ENCODE data around the gene CDYL. TPM values are rescaled to one million over a fixed set of nuclear protein-coding genes. Genes with fewer than 3 reads are reported as not detected.
"Not testable (repeated sequence)": the region's sequence is repeated elsewhere in the genome, so short reads cannot be mapped to it uniquely, and the experiment has no call there.

Gene CDYL
- polyA plus RNA-seq, 4 donors: 6.2 to 15.4 (median 7.4) TPM

DNA sequence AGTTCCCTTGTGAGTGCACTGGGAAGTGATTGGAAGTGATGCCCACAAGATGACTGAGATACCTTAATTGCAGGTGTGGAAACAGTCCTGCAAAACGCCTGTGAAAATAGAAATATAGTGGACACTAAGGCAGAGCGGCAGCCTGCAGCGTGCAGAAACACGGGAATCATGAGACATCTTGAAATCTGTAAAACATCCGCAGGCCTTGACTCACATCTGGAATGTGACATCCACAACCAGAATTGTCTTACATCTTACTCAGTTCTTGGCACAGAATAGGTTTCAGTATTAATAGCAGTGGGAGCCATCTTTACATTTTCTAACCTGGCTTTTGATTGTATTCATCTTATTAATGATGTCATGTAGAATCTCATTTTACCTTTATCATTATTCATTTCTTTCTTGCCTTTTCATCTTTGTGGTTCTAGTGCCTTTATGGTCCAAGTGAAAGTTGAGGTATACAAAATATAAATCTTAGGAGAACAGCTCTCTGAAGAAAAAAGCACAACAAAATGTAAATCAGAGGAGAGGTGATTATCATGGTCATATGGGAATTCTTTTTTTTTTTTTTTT is 44.6 kb downstream of the CDYL start:
- 73 to 79% (median 76%) methylated on average over 5 of the region's 5 CpGs for WGBS, 3 donors
- Histone ChIP-seq H3K4me3 (ENCODE audit: low read depth in 1 of 3, low read length in 3 of 3) (no peak overlapping the region), H3K9me3 (ENCODE audit: control insufficient read depth in 2 of 2, insufficient read depth in 1 of 2, low read depth in 1 of 2, low read length in 1 of 2) (peaks cover 0 to 7% of the 10 kb centered on the region in 2 donors), H3K27ac (ENCODE audit: low read depth in 1 of 3, low read length in 2 of 3) (no peak overlapping the region), H3K4me1 (ENCODE audit: control insufficient read depth in 3 of 3, insufficient read depth in 2 of 3, low read depth in 1 of 3, low read length in 2 of 3) (no peaks in the 10 kb centered on the region), H3K36me3 (ENCODE audit: control insufficient read depth in 3 of 3, insufficient read depth in 2 of 3, low read depth in 1 of 3, low read length in 3 of 3) (no peaks in the 10 kb centered on the region), H3K27me3 (ENCODE audit: control insufficient read depth in 3 of 3, insufficient read depth in 3 of 3, low read length in 3 of 3) (no peaks in the 10 kb centered on the region)
- DNase-seq: no peak
- no peak for FAIRE-seq

DNA sequence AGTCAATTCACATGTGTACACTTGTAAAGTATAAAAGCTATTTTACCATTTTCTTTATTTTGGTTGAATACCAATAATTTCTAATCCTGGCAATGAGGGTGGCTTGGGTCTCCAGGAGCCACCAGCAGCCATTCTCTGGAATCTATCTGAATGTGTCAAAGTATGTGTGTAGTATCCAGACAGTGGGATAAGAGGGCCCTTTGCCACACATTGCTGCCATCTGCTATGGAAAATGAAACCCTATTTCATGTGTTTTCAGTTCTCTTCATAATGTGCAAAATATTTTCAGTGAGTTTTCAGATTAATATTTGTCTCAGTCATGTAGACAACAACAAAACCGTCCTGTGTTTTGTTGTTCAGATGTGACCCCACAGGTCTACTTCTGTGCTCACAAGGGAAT is 46.3 kb downstream of the CDYL start:
- Histone ChIP-seq H3K4me3 (ENCODE audit: low read depth in 1 of 3, low read length in 3 of 3) (no peak overlapping the region), H3K4me1 (ENCODE audit: control insufficient read depth in 3 of 3, insufficient read depth in 2 of 3, low read depth in 1 of 3, low read length in 2 of 3) (no peaks in the 10 kb centered on the region), H3K27me3 (ENCODE audit: control insufficient read depth in 3 of 3, insufficient read depth in 3 of 3, low read length in 3 of 3) (no peaks in the 10 kb centered on the region), H3K36me3 (ENCODE audit: control insufficient read depth in 3 of 3, insufficient read depth in 2 of 3, low read depth in 1 of 3, low read length in 3 of 3) (no peaks in the 10 kb centered on the region), H3K9me3 (ENCODE audit: control insufficient read depth in 2 of 2, insufficient read depth in 1 of 2, low read depth in 1 of 2, low read length in 1 of 2) (peaks cover 0 to 10% of the 10 kb centered on the region in 2 donors), H3K27ac (ENCODE audit: low read depth in 1 of 3, low read length in 2 of 3) (no peak overlapping the region)
- WGBS, 3 donors: 82 to 96% (median 90%) methylated on average over 1 of the region's 1 CpG
- FAIRE-seq (no peak), DNase-seq (no peak)

DNA sequence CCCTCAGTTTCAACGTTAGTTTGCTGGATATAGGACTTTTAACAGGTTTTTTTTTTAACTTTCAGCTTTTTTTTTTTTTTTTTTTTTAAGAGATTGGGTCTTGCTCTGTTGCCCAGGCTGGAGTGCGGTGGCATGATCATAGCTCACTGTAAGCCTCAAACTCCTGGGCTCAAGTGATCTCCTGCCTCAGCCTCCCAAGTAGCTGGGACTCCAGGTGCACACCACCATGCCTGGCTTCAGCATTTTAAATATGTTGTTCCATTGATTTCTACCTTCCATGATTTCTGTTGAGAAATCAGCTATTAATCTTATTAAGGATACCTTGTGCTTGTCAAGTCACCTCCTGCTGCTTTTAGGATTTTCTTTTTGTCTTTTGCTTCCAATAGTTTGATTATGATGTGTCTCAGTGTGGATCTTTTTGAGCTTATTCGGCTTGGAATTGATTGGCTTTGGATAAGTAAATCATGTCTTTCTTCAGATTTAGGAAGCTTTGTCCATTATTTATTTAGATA is 52.0 kb downstream of the CDYL start:
- H3K27ac ChIP-seq (ENCODE audit: low read depth in 1 of 3, low read length in 2 of 3): no peak overlapping the region
- H3K4me1 ChIP-seq (ENCODE audit: control insufficient read depth in 3 of 3, insufficient read depth in 2 of 3, low read depth in 1 of 3, low read length in 2 of 3): no peaks in the 10 kb centered on the region
- FAIRE-seq (no peak), DNase-seq (no peak)
- H3K27me3 ChIP-seq (ENCODE audit: control insufficient read depth in 3 of 3, insufficient read depth in 3 of 3, low read length in 3 of 3): no peaks in the 10 kb centered on the region
- H3K4me3 ChIP-seq (ENCODE audit: low read depth in 1 of 3, low read length in 3 of 3): no peak overlapping the region
- peaks cover 2 to 22% of the 10 kb centered on the region in 2 donors for H3K9me3 ChIP-seq (ENCODE audit: control insufficient read depth in 2 of 2, insufficient read depth in 1 of 2, low read depth in 1 of 2, low read length in 1 of 2)
- no peaks in the 10 kb centered on the region for H3K36me3 ChIP-seq (ENCODE audit: control insufficient read depth in 3 of 3, insufficient read depth in 2 of 3, low read depth in 1 of 3, low read length in 3 of 3)
- 92 to 97% (median 96%) methylated on average over 3 of the region's 3 CpGs for WGBS, 3 donors

DNA sequence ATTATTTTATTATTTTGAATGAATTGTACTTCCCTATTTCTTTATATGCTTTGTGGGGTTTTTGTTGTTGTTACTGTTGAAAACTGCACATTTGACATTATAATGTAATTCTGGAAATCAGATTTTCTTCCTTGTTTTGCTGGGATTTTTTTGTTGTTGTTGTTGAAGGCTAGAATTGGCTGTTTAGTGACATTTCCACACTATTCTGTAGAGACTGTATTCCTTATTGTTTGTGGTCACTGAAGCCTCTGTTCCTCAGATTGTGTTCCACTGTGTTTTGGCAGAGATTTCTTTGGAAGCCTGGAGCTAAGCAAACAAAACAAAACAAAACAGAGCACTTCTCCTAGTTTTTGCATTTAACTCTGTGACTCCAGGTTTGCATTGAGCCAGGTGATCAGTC is 52.9 kb downstream of the CDYL start:
- Histone ChIP-seq H3K9me3 (ENCODE audit: control insufficient read depth in 2 of 2, insufficient read depth in 1 of 2, low read depth in 1 of 2, low read length in 1 of 2) (peaks cover 2 to 22% of the 10 kb centered on the region in 2 donors), H3K36me3 (ENCODE audit: control insufficient read depth in 3 of 3, insufficient read depth in 2 of 3, low read depth in 1 of 3, low read length in 3 of 3) (no peaks in the 10 kb centered on the region), H3K4me1 (ENCODE audit: control insufficient read depth in 3 of 3, insufficient read depth in 2 of 3, low read depth in 1 of 3, low read length in 2 of 3) (no peaks in the 10 kb centered on the region), H3K4me3 (ENCODE audit: low read depth in 1 of 3, low read length in 3 of 3) (no peak overlapping the region), H3K27ac (ENCODE audit: low read depth in 1 of 3, low read length in 2 of 3) (no peak overlapping the region), H3K27me3 (ENCODE audit: control insufficient read depth in 3 of 3, insufficient read depth in 3 of 3, low read length in 3 of 3) (no peaks in the 10 kb centered on the region)
- FAIRE-seq (no peak), DNase-seq (no peak)

DNA sequence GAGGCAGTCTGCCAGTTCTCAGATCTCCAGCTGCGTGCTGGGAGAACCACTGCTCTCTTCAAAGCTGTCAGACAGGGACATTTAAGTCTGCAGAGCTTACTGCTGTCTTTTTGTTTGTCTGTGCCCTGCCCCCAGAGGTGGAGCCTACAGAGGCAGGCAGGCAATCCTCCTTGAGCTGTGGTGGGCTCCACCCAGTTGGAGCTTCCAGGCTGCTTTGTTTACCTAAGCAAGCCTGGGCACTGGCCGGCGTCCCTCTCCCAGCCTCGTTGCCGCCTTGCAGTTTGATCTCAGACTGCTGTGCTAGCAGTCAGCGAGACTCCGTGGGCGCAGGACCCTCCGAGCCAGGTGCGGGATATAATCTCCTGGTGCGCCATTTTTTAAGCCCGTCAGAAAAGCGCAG is 59.3 kb downstream of the CDYL start:
- not testable (repeated sequence) for H3K36me3 ChIP-seq (ENCODE audit: control insufficient read depth in 3 of 3, insufficient read depth in 2 of 3, low read depth in 1 of 3, low read length in 3 of 3); H3K4me3 ChIP-seq (ENCODE audit: low read depth in 1 of 3, low read length in 3 of 3); H3K27ac ChIP-seq (ENCODE audit: low read depth in 1 of 3, low read length in 2 of 3); H3K4me1 ChIP-seq (ENCODE audit: control insufficient read depth in 3 of 3, insufficient read depth in 2 of 3, low read depth in 1 of 3, low read length in 2 of 3); H3K27me3 ChIP-seq (ENCODE audit: control insufficient read depth in 3 of 3, insufficient read depth in 3 of 3, low read length in 3 of 3); DNase-seq; FAIRE-seq
- H3K9me3 ChIP-seq (ENCODE audit: control insufficient read depth in 2 of 2, insufficient read depth in 1 of 2, low read depth in 1 of 2, low read length in 1 of 2): peaks cover 0 to 22% of the 10 kb centered on the region in 2 donors
- WGBS, 3 donors: 96 to 98% (median 97%) methylated on average over 10 to 13 of the region's 13 CpGs

DNA sequence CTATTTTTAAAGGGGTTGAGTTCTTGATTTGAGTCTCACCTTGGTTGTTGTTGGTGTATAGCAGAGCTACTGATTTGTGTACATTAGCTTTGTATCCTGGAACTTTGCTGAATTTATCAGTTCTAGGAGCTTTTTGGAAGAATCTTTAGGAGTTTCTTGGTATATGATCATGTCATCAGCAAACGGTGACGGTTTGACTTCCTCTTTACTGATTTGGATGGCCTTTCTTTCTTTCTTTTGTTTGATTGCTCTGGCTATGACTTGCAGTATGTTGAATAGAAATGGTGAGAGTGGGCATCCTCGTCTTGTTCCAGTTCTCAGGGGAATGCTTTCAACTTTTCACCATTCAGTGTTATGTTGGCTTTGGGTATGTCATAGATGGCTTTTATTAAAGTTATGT is 64.0 kb downstream of the CDYL start:
- WGBS, 3 donors: 89 to 98% (median 90%) methylated on average over 3 of the region's 3 CpGs
- H3K4me3 ChIP-seq (ENCODE audit: low read depth in 1 of 3, low read length in 3 of 3): no peak overlapping the region
- peaks cover 0 to 35% of the 10 kb centered on the region in 2 donors for H3K9me3 ChIP-seq (ENCODE audit: control insufficient read depth in 2 of 2, insufficient read depth in 1 of 2, low read depth in 1 of 2, low read length in 1 of 2)
- FAIRE-seq: no peak
- H3K36me3 ChIP-seq (ENCODE audit: control insufficient read depth in 3 of 3, insufficient read depth in 2 of 3, low read depth in 1 of 3, low read length in 3 of 3): peaks cover 0 to 4% (median 0%) of the 10 kb centered on the region in 3 donors
- DNase-seq: no peak
- H3K27ac ChIP-seq (ENCODE audit: low read depth in 1 of 3, low read length in 2 of 3): no peak overlapping the region
- no peaks in the 10 kb centered on the region for H3K27me3 ChIP-seq (ENCODE audit: control insufficient read depth in 3 of 3, insufficient read depth in 3 of 3, low read length in 3 of 3)
- H3K4me1 ChIP-seq (ENCODE audit: control insufficient read depth in 3 of 3, insufficient read depth in 2 of 3, low read depth in 1 of 3, low read length in 2 of 3): peaks cover 0 to 2% (median 0%) of the 10 kb centered on the region in 3 donors

DNA sequence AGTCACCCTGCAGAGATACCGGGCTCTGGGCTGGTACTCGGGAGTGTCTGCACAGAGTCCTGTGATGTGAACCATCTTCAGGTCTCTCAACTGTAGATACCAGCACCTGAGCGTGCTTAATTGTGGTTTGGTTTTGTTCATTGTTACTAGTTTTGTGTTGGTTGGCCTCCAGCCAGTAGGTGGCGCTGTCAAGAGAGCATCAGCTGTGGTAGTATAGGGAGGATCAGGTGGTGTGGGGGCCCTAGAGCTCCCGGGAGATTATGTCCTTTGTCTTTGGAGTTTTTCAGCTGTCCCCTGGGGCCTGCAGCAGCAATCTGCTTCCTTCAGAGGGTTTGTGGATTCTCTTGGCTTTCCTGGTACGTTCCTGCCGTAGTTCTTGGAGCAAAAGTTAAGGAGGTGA is 67.9 kb downstream of the CDYL start:
- Histone ChIP-seq H3K27ac (ENCODE audit: low read depth in 1 of 3, low read length in 2 of 3) (no peak overlapping the region), H3K27me3 (ENCODE audit: control insufficient read depth in 3 of 3, insufficient read depth in 3 of 3, low read length in 3 of 3) (no peaks in the 10 kb centered on the region), H3K4me1 (ENCODE audit: control insufficient read depth in 3 of 3, insufficient read depth in 2 of 3, low read depth in 1 of 3, low read length in 2 of 3) (peaks cover 0 to 2% (median 0%) of the 10 kb centered on the region in 3 donors), H3K9me3 (ENCODE audit: control insufficient read depth in 2 of 2, insufficient read depth in 1 of 2, low read depth in 1 of 2, low read length in 1 of 2) (peaks cover 0 to 19% of the 10 kb centered on the region in 2 donors), H3K4me3 (ENCODE audit: low read depth in 1 of 3, low read length in 3 of 3) (no peak overlapping the region), H3K36me3 (ENCODE audit: control insufficient read depth in 3 of 3, insufficient read depth in 2 of 3, low read depth in 1 of 3, low read length in 3 of 3) (peaks cover 0 to 4% (median 0%) of the 10 kb centered on the region in 3 donors)
- 94 to 97% (median 95%) methylated on average over 7 of the region's 7 CpGs for WGBS, 3 donors
- DNase-seq (no peak), FAIRE-seq (no peak)

DNA sequence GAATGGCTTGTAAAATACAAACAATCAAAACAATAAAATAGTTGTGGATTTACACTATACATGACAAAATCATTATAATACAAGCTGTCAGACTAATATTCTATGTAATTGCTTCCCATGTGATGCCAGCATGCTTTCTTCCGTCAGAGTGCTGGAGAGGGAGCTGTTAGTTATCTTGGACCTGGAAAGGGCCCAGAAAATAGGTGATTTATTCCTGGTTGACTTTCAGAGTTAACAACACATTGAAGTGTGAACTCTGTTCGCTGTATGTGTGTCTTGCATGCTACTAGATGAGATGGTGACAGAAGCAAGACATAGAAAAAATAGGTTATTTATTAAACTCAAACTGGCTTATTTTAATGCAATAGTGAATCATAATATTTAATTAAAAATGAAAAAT is 70.2 kb downstream of the CDYL start:
- DNase-seq (peak in 1 of 2 donors; percentile 75), FAIRE-seq (no peak)
- no peak overlapping the region for H3K4me3 ChIP-seq (ENCODE audit: low read depth in 1 of 3, low read length in 3 of 3)
- H3K36me3 ChIP-seq (ENCODE audit: control insufficient read depth in 3 of 3, insufficient read depth in 2 of 3, low read depth in 1 of 3, low read length in 3 of 3): peaks cover 0 to 4% (median 0%) of the 10 kb centered on the region in 3 donors
- H3K27me3 ChIP-seq (ENCODE audit: control insufficient read depth in 3 of 3, insufficient read depth in 3 of 3, low read length in 3 of 3): no peaks in the 10 kb centered on the region
- H3K9me3 ChIP-seq (ENCODE audit: control insufficient read depth in 2 of 2, insufficient read depth in 1 of 2, low read depth in 1 of 2, low read length in 1 of 2): peaks cover 0 to 16% of the 10 kb centered on the region in 2 donors
- H3K27ac ChIP-seq (ENCODE audit: low read depth in 1 of 3, low read length in 2 of 3): no peak overlapping the region
- peaks cover 0 to 2% (median 0%) of the 10 kb centered on the region in 3 donors for H3K4me1 ChIP-seq (ENCODE audit: control insufficient read depth in 3 of 3, insufficient read depth in 2 of 3, low read depth in 1 of 3, low read length in 2 of 3)
- 20 to 71% (median 40%) methylated on average over 2 of the region's 2 CpGs for WGBS, 3 donors
